Colon (tissue), 2 donors: ENCODE data around the gene GARRE1.
"Not testable (repeated sequence)": the region's sequence is repeated elsewhere in the genome, so short reads cannot be mapped to it uniquely, and the experiment has no call there.

Experiments
- FAIRE-seq: peaks from 2 replicates; lab custom pipeline; 2012; peaks lifted over from hg19 to GRCh38; lab: Jason Lieb, UNC
- donor health status: control.
- donor health status: control.

GARRE1 gene

DNA sequence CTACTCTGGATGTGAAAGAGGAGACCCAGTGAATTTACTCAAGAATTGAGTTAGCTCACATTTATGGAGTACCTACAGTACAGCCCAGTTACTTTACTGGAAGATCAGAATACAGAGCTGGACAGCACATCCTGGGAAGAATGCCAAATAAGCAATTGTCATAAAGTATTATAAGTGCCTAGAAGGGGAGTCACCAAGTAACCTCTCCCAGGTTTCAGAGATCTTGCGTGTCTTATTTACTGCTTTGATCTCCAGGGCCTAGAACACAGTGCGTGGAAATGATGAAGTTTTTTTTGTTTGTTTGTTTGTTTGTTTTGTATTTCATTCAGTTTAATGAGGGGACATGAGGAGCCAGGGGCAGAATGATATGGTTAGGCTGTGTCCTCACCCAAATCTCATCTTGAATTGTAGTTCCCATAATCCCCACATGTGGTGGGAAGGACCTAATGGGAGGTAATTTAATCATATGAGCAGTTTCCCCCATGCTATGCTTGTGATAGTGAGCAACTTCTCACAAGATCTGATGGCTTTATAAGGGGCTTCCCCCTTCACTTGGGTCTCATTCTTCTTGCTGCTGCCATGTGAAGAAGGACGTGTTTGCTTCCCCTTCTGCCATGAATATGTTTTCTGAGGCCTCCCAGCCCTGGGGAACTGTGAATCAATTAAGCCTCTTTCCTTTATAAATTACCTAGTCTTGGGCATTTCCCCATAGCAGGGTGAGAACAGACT is 5.2 kb downstream of the GARRE1 start:
- FAIRE-seq: no peak

DNA sequence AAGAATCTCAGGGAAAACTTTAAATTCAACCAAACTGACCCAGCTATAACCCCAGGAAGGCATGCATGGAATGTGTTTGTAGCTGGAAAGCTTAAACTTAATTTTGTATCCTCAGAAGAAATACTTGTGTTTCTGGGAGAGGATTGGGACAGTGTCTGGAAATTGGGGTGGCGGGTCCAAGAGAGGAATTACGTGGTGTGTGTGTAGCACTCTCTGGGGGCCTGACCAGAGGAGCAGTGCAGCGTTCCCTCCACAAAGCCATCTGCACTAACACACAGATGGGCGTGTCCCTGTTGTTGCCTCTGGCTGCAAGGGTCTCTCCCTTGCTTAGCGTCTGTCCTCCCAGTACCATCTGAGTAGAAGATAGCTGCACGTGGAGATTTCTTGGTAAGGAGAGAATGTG is 6.4 kb downstream of the GARRE1 start:
- FAIRE-seq: no peak

DNA sequence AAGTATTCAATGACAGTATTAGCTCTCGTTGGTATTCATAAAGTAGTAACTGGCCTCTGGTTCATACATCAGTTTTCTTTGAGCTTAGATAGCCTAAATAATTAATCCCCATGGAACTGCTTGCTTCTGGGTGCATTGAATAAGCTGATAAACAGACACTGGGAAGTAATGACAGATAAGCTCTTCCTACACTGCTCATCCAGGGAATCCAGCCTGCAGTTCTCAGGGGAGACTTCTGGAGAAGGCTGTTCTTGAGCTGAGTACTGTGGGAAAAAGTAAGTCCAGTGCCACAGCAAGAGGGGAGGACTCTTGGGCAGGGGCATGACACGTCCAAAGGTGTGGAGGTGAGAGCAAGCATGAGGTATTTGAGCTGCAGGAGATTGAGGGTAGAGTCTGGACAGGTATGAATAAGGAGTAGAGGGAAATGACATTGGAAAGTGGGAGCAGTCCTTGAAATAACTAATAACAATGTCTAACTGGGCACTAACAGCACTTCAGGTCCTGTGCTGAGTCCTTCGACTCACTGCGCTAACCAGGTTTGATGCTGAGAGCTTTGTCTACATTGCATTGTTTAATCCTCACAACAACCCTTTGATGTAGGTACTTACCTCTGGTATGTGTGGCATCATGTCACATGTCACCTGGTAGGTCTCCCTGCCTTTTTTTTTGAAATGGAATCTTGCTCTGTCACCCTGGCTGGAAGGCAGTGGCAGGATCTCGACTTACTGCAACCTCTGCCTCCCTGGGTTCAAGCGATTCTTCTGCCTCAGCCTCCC is 7.2 kb downstream of the GARRE1 start:
- no peak for FAIRE-seq

DNA sequence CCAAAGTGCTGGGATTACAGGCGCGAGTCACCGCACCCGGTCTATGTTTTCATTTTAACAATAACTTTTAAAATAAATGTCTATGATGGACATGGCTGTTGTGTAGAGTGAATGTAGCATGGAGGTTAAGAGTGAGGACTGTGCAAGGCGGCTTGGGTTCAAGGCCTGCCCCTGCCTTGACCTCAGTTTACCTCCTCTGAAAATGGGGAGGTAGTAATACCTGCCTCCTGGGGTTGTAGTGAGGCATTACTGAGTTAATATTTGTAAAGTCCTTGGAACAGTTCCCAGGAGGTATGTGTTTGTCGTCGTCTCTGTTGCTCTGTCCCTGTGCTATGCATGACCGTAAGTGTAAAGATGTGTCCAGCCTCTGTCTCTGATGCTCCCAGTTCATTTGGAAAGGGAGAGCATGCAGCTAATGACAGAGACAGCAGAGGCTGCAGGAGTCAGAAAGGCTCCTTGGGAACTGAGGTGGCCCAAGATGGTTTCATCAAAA is 9.4 kb downstream of the GARRE1 start:
- no peak for FAIRE-seq

GRCh38 chr19:34265221-34265650 is 10.9 kb downstream of the GARRE1 start:
- FAIRE-seq: no peak

DNA sequence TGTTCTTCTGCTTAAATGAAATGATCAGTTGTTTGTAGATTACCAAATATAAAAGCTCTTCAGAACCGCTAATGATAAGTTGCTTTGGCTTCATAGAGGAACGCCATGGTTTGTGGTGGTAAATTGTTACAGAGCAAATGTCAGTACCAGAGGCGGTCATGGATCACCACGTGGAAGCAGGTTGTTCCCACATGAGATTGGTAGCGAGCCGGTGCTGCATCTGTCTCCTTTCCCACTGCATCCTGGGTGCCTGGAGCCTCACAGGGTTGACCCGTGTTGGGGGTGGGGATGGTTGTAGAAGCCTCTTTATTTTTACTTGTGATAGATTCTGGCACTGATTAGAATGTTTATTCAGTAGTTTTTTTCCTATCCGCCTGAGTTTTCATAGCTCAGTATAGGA is 14.7 kb downstream of the GARRE1 start:
- no peak for FAIRE-seq

DNA sequence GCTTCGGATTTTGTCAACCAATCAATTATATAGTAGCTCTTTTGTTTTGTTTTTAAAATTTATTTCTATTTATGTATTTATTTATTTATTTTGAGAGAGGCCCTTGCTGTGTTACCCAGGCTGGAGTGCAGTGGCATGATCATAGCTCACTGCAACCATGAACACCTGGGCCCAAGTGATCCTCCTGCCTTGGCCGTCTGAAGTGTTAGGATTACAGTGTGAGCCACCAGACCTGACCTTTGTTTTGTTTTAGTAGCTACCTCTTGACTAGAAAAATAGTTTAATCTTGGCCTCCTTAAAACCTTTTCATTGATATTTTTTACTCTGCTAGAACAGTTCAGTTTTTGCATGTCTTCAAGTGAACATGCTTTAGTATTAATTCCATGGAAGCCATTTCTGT is 15.1 kb downstream of the GARRE1 start:
- no peak for FAIRE-seq

- no peak for FAIRE-seq
Measured at GRCh38 chr19:34269968-34270621, 15.7 kb downstream of the GARRE1 start.

GRCh38 chr19:34273121-34273520 is 18.8 kb downstream of the GARRE1 start:
- no peak for FAIRE-seq

- FAIRE-seq: no peak
Measured at GRCh38 chr19:34274284-34274826, 20.0 kb downstream of the GARRE1 start.

DNA sequence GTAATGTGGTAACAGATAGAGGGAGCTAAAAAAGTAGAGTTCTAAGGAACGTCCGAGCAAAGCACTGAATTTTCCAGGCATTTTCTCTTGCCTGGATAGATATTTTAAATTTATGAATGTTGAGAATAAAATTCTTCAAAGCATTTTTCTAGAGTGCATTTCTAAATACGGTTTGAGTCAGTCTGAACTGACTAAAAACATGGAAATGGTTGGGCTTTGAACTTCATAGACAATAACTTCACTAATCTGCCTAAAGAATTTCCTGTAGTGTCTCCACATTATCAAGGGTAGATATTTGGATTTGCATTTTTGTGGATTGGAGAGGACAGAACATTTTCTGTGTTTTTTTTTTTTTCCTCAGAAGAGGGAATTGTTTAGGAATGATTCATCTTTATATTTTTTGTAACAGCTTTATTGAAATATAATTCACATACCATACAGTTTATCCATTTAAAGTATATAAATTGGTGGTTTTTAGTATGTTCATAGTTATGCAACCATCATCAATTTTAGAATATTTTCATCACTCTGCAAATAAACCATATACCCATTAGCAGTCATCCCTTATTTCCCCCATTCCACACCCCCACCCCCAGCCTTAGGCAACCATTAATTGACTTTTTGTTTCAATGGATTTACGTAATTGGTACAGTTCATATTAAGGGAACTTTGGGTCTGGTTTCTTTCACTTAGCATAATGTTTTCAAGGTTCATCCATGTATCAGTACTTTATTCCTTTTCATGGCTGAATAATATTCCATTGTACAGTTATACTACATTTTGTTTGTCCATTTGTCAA is 20.7 kb downstream of the GARRE1 start:
- no peak for FAIRE-seq

GRCh38 chr19:34275705-34276104 is 21.4 kb downstream of the GARRE1 start:
- FAIRE-seq: no peak

GRCh38 chr19:34276614-34277013 is 22.3 kb downstream of the GARRE1 start:
- no peak for FAIRE-seq

GRCh38 chr19:34277244-34277643 is 22.9 kb downstream of the GARRE1 start:
- no peak for FAIRE-seq

DNA sequence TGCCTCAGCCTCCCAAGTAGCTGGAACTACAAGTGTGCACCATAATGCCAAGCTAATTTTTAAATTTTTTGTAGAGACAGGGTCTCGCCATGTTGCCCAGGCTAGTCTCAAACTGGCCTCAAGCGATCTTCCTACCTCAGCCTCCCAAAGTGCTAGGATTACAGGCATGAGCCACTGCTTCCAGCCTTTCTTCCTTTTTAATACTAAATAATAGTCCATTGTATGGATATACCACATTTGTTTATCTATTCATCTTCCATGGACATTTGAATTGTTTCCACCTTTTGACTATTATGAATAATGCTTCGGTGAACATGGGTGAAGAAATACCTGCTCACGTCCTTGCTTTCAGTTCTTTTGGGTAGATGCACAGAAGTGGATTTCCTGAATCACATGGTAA is 24.4 kb downstream of the GARRE1 start:
- FAIRE-seq: no peak

GRCh38 chr19:34281444-34281843 is 27.1 kb downstream of the GARRE1 start:
- FAIRE-seq: not testable (repeated sequence)

DNA sequence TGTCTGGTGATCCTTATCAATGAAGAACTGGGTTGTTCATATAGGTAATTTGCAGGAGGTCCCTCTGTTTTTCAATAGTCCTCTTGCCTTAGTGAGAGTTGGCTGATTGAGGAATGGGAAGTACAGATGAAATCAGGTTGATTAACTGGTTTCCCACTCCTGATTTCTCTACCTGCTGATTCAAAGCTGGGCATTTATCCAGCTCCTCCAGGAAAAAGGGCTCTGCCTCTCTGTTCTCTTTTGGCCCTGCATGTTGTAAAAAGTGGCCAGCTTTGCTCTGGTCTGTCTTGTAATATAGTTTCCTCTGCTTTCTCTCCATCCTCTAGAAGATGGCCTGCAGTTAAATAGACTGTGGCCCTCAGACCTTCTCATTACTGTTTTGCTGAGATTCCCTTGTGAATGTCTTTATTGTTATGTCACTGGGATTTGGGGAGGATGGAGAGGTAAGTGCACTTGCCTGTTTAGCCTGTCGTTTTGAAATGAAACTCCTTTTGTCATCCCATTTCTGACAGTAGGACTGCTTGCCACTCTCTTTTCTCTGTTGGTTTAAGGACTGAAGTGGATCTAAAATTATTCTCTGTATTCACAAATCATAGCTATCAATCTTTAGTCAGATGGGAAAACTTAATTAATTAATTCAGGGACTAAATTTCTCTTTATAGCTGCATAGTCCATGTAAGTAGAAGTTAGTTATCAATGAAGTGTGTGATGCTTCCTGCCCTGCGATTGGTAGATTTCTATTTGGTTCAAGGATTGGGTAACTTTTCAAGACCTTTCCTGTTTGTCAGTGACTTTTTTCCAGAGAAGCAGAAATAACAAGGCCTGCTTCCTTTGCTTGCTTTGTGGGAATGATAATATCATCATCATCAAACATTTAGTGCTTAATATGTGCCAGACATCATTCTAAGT is 28.5 kb downstream of the GARRE1 start:
- FAIRE-seq: no peak

GRCh38 chr19:34284505-34284904 is 30.2 kb downstream of the GARRE1 start:
- no peak for FAIRE-seq

DNA sequence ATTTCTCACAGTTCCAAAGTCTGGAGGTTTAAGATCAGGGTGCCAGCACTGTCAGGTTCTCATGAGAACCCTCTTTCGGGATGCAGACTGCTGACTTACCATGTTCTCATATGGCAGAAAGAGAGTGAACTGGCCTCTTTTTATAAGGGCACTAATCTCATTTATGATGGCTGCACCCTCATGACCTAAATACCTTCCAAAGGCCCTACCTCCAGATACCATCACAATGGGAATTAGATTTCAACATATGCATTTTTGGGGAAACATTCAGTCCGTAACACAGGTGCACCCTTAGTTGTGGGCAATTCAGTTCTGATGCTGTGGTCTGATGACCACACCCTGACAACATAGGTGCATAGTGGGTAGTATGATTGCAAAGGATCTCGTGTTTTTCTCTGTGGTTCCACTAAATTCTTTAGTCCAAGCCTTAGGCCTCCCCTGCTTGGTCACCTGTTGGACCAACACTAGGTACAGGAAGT is 33.3 kb downstream of the GARRE1 start:
- no peak for FAIRE-seq

DNA sequence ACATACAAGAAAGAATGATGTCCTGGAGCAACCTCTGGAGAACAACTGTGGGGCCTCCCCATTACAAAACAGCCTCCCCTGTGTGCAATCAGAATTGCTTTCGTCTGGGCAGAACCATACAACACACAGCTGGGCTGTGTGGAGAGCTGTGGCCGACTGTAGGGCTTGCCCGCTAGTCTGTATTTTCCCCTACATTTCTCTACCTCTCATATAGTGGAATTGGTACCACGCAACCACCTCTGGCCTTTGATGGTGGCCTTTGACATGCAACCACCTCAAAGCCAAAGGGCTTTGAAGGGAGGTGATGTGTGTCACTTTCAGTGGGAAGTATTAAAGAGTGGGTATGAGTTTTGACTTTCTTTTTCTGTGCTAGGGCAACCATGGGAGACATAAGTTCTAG is 34.0 kb downstream of the GARRE1 start:
- FAIRE-seq: no peak

- FAIRE-seq: no peak
Measured at GRCh38 chr19:34291235-34291634, 36.9 kb downstream of the GARRE1 start.
